CD8-positive, alpha-beta memory T cell (primary cell): ENCODE measurements around the gene COL4A6. TPM values are rescaled to one million over a fixed set of nuclear protein-coding genes. Genes with fewer than 3 reads are reported as not detected.

Source experiments
- CTCF ChIA-PET: fragments of 350-600 bp; sonication (Branson Sonifier 250); formaldehyde crosslinking; loops from one replicate; lab custom pipeline; 2021; ENCODE audit warnings: antibody characterized with exemption; lab: Charles Lee
- POLR2A ChIA-PET: fragments of 350-600 bp; sonication (Branson Sonifier 250); formaldehyde crosslinking; loops from one replicate; lab custom pipeline; 2021; ENCODE audit warnings: antibody characterized with exemption; lab: Charles Lee
- DNase-seq, 5 donors: peaks; one replicate each; pipeline versions ENCODE4 v3.0.0 to v3.0.0-alpha.2; 2020 to 2022; ENCODE audit warnings: mixed read lengths in 1 of 5
- H3K27ac ChIP-seq: one replicate; pipeline ENCODE4 v1.7.0; 2013; ENCODE audit warnings: low read depth, mild to moderate bottlenecking, low read length, moderate library complexity
- H3K27me3 ChIP-seq: 2 replicates; pipeline ENCODE4 v1.7.0; 2013; ENCODE audit warnings: low read length, mild to moderate bottlenecking; ENCODE audit not compliant: insufficient read depth, poor library complexity, severe bottlenecking
- H3K36me3 ChIP-seq: 2 replicates; pipeline ENCODE4 v1.7.0; 2013; ENCODE audit warnings: mild to moderate bottlenecking, low read length, moderate library complexity; ENCODE audit not compliant: insufficient read depth
- H3K4me1 ChIP-seq: 2 replicates; pipeline ENCODE4 v1.7.0; 2013; ENCODE audit warnings: mild to moderate bottlenecking, low read length, moderate library complexity; ENCODE audit not compliant: insufficient read depth
- H3K4me3 ChIP-seq: 2 replicates; pipeline ENCODE4 v1.7.0; 2013; ENCODE audit warnings: mild to moderate bottlenecking, low read length
- H3K9me3 ChIP-seq: 2 replicates; pipeline ENCODE4 v1.7.0; 2013; ENCODE audit warnings: mild to moderate bottlenecking, low read length
- H3K27ac Mint-ChIP-seq, 8 donors: one replicate each; pipeline ENCODE4 v1.8.0; 2020 to 2021; ENCODE audit warnings: mixed read lengths in 8 of 8, mild to moderate bottlenecking in 6 of 8, inconsistent platforms in 3 of 8, moderate library complexity in 3 of 8
- H3K27me3 Mint-ChIP-seq, 2 donors: one replicate each; pipeline ENCODE4 v1.8.0; 2020 to 2021; ENCODE audit warnings: mixed read lengths in 2 of 2, mild to moderate bottlenecking in 1 of 2, moderate library complexity in 1 of 2
- H3K36me3 Mint-ChIP-seq, 3 donors: one replicate each; pipeline ENCODE4 v1.8.0; 2020 to 2021; ENCODE audit warnings: mixed read lengths in 3 of 3, inconsistent platforms in 1 of 3, mild to moderate bottlenecking in 1 of 3
- H3K4me1 Mint-ChIP-seq, 3 donors: one replicate each; pipeline ENCODE4 v1.8.0; 2020 to 2021; ENCODE audit warnings: mixed read lengths in 3 of 3, inconsistent platforms in 1 of 3, mild to moderate bottlenecking in 1 of 3
- H3K4me3 Mint-ChIP-seq, 7 donors: one replicate each; pipeline ENCODE4 v1.8.0; 2020 to 2021; ENCODE audit warnings: mixed read lengths in 7 of 7, mild to moderate bottlenecking in 6 of 7, moderate library complexity in 4 of 7, inconsistent platforms in 2 of 7
- H3K9me3 Mint-ChIP-seq, 5 donors: one replicate each; pipeline ENCODE4 v1.8.0; 2020 to 2022; ENCODE audit warnings: mixed read lengths in 5 of 5, mild to moderate bottlenecking in 3 of 5, moderate library complexity in 2 of 5, inconsistent platforms in 1 of 5
- polyA plus RNA-seq: library from polyadenylated mRNA; unstranded; fragments of 300-500 nt; fragmentation: Illumina TruSeq; gene quantifications from one replicate; pipeline ENCODE4 v1.2.3, GENCODE V29; 2021
- total RNA-seq, 2 experiments: library from RNA; stranded (reverse); gene quantifications; one replicate each; pipeline ENCODE4 v1.2.3, GENCODE V29; 2021

Gene COL4A6
- total and polyA plus RNA-seq, 3 experiments from 2014 or later, result not detected

DNA sequence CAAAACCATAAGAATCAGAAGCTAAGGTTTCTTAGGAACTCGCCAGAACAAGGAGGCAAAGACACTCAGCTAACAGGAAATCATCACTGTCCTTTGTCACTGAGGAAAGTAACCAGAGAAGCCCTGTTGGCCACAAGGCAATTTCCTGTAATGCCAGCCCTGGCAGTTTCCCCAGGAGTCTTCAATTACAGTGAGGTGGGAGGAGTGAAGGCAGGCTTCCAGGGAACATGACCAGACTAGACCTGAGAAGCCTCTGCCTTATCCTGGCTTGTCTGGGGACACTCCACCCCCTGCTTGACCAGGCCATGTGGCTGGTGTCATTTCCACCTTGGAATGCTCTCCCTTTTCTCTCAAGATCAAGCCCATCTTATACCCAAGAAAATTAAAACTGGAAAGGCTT is 125.3 kb downstream of the COL4A6 start:
- Histone ChIP-seq H3K4me1 (no peaks in the 10 kb centered on the region), H3K4me3 (no peak overlapping the region), H3K9me3 (no peaks in the 10 kb centered on the region), H3K27me3 (no peaks in the 10 kb centered on the region), H3K36me3 (no peaks in the 10 kb centered on the region), H3K27ac (no peak overlapping the region)
- Mint-ChIP-seq H3K4me1 (no peaks in the 10 kb centered on the region), H3K4me3 (no peak overlapping the region), H3K36me3 (no peaks in the 10 kb centered on the region), H3K9me3 (no peaks in the 10 kb centered on the region), H3K27me3 (peaks cover 6 to 8% of the 10 kb centered on the region in 2 donors), H3K27ac (no peak overlapping the region)
- DNase-seq, result no peak
- POLR2A ChIA-PET, result no interaction called here
- CTCF ChIA-PET, result no interaction called here

DNA sequence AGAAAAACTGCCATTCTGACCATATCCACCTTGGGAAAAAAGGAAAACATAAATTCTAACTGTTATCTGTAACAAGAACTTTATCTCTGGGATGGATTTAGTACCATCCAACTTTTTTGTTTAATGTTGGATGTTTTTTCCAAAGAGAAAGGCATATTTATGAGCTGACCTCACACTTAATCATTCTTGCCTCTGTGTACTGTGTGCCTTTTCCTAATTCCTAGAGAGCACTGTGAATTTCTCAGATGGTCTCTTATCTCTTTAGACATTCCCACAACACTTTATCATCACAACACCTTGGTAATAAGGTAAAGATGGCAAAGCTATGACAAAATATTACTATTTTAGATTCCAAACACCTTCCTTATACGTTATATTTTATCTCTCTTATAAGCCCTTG is 126.2 kb downstream of the COL4A6 start:
- Mint-ChIP-seq H3K9me3 (no peaks in the 10 kb centered on the region), H3K36me3 (no peaks in the 10 kb centered on the region), H3K27me3 (peaks cover 3 to 4% of the 10 kb centered on the region in 2 donors), H3K4me3 (no peak overlapping the region), H3K4me1 (no peaks in the 10 kb centered on the region), H3K27ac (no peak overlapping the region)
- Histone ChIP-seq H3K27me3 (no peaks in the 10 kb centered on the region), H3K4me1 (no peaks in the 10 kb centered on the region), H3K4me3 (no peak overlapping the region), H3K36me3 (no peaks in the 10 kb centered on the region), H3K27ac (no peak overlapping the region), H3K9me3 (no peaks in the 10 kb centered on the region)
- CTCF ChIA-PET, result no interaction called here
- POLR2A ChIA-PET, result no interaction called here
- no peak for DNase-seq

DNA sequence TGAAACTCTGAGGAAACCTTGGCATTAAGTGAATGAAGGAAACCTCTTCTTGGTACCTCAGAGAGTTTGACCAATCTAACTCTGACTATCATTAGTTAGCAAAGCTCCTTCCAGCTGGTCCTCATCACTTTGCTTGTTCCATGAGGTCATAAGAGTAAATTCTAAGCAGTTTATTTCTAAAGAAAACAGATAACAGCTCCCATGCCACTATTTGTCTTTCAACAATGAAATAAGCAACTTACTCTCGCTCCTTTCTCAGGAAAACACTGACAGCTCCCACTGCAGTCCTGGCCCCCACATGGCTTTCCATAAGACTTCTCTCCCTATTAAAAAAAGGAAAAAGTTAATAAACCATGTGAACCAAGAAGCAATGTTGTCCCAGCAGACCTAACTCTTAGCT is 127.7 kb downstream of the COL4A6 start:
- Mint-ChIP-seq H3K4me3 (no peak overlapping the region), H3K27ac (no peak overlapping the region), H3K36me3 (no peaks in the 10 kb centered on the region), H3K4me1 (no peaks in the 10 kb centered on the region), H3K9me3 (no peaks in the 10 kb centered on the region), H3K27me3 (peaks cover 0 to 1% of the 10 kb centered on the region in 2 donors)
- H3K36me3 ChIP-seq, result no peaks in the 10 kb centered on the region
- no peaks in the 10 kb centered on the region for H3K4me1 ChIP-seq
- H3K27ac ChIP-seq, result no peak overlapping the region
- H3K27me3 ChIP-seq, result no peaks in the 10 kb centered on the region
- DNase-seq, result no peak
- CTCF ChIA-PET, result no interaction called here
- H3K9me3 ChIP-seq, result no peaks in the 10 kb centered on the region
- H3K4me3 ChIP-seq, result no peak overlapping the region
- POLR2A ChIA-PET, result no interaction called here

DNA sequence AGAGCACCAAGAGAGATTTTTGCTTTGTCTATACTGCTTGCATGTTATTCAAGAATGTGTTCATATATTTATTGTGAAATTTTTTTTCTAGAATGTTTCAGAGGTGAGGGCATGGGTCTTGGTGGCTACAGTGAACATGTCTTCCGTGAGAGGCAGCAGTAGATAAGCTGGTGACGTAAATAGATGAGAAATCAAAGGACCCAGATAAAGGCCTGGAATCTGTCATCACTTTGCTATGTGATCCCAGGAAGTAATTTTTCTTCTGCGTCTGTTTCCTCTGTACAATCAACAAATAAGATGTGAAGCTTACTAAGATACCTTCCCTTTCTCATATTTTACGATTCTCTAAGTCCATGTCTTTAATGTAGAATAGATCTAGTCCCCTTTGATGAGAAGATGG is 129.1 kb downstream of the COL4A6 start:
- H3K36me3 Mint-ChIP-seq, result no peaks in the 10 kb centered on the region
- CTCF ChIA-PET, result no interaction called here
- no peak overlapping the region for H3K4me3 Mint-ChIP-seq
- Histone ChIP-seq H3K27me3 (no peaks in the 10 kb centered on the region), H3K27ac (no peak overlapping the region), H3K4me1 (no peaks in the 10 kb centered on the region), H3K36me3 (no peaks in the 10 kb centered on the region), H3K4me3 (no peak overlapping the region), H3K9me3 (no peaks in the 10 kb centered on the region)
- H3K4me1 Mint-ChIP-seq, result no peaks in the 10 kb centered on the region
- no peak for DNase-seq
- peaks cover 0 to 1% of the 10 kb centered on the region in 2 donors for H3K27me3 Mint-ChIP-seq
- no peaks in the 10 kb centered on the region for H3K9me3 Mint-ChIP-seq
- H3K27ac Mint-ChIP-seq, result no peak overlapping the region
- POLR2A ChIA-PET, result no interaction called here

DNA sequence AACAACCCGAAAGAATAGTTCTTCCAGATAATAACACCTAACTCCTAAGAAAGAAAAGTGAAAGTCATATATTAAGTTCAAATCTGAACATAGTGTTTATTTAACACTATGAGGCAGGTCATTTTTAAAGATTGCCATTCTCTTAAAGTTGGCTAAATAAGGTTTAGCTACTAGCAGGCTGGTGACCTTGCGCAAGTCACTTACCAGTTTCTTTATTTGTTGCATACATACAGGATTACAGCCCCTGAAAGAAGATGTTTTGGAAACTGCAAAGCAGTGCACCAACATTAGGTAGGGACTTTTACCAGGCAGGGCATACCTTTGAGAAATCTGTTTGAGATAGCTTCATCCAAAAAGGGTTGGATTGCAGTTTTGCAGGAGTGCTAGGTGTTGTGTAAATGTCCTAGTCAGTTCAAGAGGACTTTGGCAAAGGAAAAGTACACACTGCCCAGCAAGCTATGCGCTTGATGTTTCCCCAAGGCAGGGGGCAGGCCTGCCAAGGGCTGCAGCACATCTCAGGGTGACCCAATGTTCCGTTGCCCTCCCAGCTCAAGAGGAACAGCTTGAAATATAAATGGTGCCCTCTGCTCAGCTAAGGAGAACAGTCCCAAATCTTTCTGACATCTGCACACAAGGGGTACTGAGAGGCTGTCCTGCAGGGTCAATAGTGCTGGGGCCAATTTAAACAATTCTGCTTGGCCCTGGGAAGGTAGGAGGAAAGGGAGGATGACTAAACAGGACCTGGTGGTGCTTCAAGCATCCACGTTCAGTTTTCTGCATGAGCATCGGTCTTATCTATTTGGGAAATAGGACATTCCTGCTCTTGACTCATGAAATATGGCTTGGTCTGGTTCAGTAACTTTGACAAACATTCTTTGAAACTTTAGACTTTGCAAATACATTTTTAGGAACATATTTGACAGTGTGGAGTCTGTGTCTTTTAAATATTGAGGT is 130.8 kb downstream of the COL4A6 start:
- no peaks in the 10 kb centered on the region for H3K4me1 ChIP-seq
- no peaks in the 10 kb centered on the region for H3K9me3 ChIP-seq
- Mint-ChIP-seq H3K27me3 (peaks cover 0 to 2% of the 10 kb centered on the region in 2 donors), H3K4me1 (no peaks in the 10 kb centered on the region), H3K27ac (no peak overlapping the region), H3K4me3 (no peak overlapping the region), H3K36me3 (no peaks in the 10 kb centered on the region), H3K9me3 (no peaks in the 10 kb centered on the region)
- no peak overlapping the region for H3K27ac ChIP-seq
- no peak overlapping the region for H3K4me3 ChIP-seq
- POLR2A ChIA-PET, result no interaction called here
- no peak for DNase-seq
- CTCF ChIA-PET, result no interaction called here
- H3K36me3 ChIP-seq, result no peaks in the 10 kb centered on the region
- H3K27me3 ChIP-seq, result no peaks in the 10 kb centered on the region

DNA sequence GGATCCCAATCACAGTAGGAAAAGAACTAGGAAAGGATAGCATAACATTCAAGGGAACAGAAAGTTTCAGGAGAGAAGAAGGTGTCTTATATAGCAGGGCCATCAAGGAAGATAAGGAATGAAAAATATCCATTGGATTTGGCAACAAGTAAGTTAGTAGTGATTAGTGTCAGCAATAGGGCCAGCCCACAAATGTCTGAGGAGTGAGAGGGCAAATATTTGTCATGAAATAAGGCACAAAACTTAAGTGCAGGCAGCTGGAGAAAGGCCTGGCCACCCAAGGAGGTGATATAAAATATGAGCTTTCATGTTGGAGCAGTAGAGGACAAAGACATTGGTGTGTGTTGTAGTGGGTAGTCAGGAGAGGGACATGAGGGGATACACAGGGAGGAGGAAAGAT is 132.1 kb downstream of the COL4A6 start:
- no peak overlapping the region for H3K27ac Mint-ChIP-seq
- Histone ChIP-seq H3K4me3 (no peak overlapping the region), H3K9me3 (no peaks in the 10 kb centered on the region), H3K27ac (no peak overlapping the region), H3K36me3 (no peaks in the 10 kb centered on the region), H3K4me1 (no peaks in the 10 kb centered on the region), H3K27me3 (no peaks in the 10 kb centered on the region)
- H3K9me3 Mint-ChIP-seq, result no peaks in the 10 kb centered on the region
- H3K4me1 Mint-ChIP-seq, result no peaks in the 10 kb centered on the region
- POLR2A ChIA-PET, result no interaction called here
- H3K36me3 Mint-ChIP-seq, result no peaks in the 10 kb centered on the region
- peaks cover 2 to 4% of the 10 kb centered on the region in 2 donors for H3K27me3 Mint-ChIP-seq
- H3K4me3 Mint-ChIP-seq, result no peak overlapping the region
- CTCF ChIA-PET, result no interaction called here
- no peak for DNase-seq

DNA sequence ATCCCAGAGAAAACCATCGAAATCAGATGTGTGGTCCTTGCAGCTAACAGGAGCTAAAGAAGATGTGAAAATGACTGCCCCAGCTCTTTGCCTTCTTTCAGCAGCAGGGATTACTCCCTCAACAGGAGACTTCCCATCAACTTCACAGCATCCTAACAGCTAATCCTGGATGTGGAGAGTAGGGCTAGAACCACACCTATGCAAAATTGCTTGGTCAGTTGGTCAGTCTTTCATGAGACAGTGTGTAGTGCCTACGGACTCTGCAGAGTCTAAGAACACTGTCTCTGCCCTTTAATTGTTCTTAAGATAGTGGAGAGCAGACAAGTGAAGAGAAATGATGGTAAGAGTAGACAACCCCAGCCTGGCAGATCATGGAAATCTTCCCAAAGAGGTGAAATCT is 133.5 kb downstream of the COL4A6 start:
- Histone ChIP-seq H3K9me3 (no peaks in the 10 kb centered on the region), H3K27ac (no peak overlapping the region), H3K36me3 (no peaks in the 10 kb centered on the region), H3K27me3 (no peaks in the 10 kb centered on the region), H3K4me1 (no peaks in the 10 kb centered on the region), H3K4me3 (no peak overlapping the region)
- Mint-ChIP-seq H3K4me1 (no peaks in the 10 kb centered on the region), H3K27me3 (peaks cover 2 to 4% of the 10 kb centered on the region in 2 donors), H3K9me3 (no peaks in the 10 kb centered on the region), H3K27ac (no peak overlapping the region), H3K4me3 (no peak overlapping the region), H3K36me3 (no peaks in the 10 kb centered on the region)
- POLR2A ChIA-PET, result no interaction called here
- CTCF ChIA-PET, result no interaction called here
- DNase-seq, result no peak

DNA sequence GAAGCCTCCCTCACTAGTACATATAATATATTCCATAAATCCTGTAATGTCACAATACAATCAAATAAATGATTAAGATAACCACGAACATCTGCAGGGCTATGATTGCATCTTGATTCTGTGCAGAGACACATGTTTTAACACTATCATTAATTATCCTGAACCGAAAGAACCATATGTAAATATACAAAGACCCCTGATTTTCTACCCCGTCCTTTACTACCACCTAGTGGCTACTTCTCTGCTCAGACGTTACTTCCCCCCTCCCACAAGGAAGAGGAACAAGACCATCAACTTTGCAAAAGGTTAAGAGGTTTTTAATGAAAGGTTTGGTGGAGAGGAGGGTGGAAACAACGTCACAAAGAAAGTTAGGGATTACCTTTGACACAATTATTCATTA is 134.0 kb downstream of the COL4A6 start:
- ChIA-PET POLR2A (no interaction called here), CTCF (no interaction called here)
- no peaks in the 10 kb centered on the region for H3K4me1 Mint-ChIP-seq
- Histone ChIP-seq H3K36me3 (no peaks in the 10 kb centered on the region), H3K27ac (no peak overlapping the region), H3K4me1 (no peaks in the 10 kb centered on the region), H3K27me3 (no peaks in the 10 kb centered on the region), H3K4me3 (no peak overlapping the region), H3K9me3 (no peaks in the 10 kb centered on the region)
- no peaks in the 10 kb centered on the region for H3K36me3 Mint-ChIP-seq
- DNase-seq, result no peak
- no peaks in the 10 kb centered on the region for H3K9me3 Mint-ChIP-seq
- H3K4me3 Mint-ChIP-seq, result no peak overlapping the region
- peaks cover 2 to 4% of the 10 kb centered on the region in 2 donors for H3K27me3 Mint-ChIP-seq
- no peak overlapping the region for H3K27ac Mint-ChIP-seq
